Fibroblast of lung (primary cell): ENCODE measurements around the gene ZBTB17. TPM values are rescaled to one million over a fixed set of nuclear protein-coding genes. Genes with fewer than 3 reads are reported as not detected.
A peak's percentile ranks its signal among the peaks of the same experiment; 100 is the strongest.
"Not testable (repeated sequence)": the region's sequence is repeated elsewhere in the genome, so short reads cannot be mapped to it uniquely, and the experiment has no call there.

Experiments used
- DNase-seq, 2 donors: peaks; one replicate each; pipeline versions ENCODE4 v3.0.0 to v3.0.0-alpha.2; 2010; ENCODE audit warnings: low read depth in 2 of 2
- H2AFZ ChIP-seq: 2 replicates; pipeline ENCODE4 v1.5.1; 2012; ENCODE audit warnings: low read length, control low read depth, inconsistent platforms
- H3K27ac ChIP-seq: 2 replicates; pipeline ENCODE4 v1.5.1; 2011; ENCODE audit warnings: low read length, control low read depth; ENCODE audit not compliant: insufficient read depth
- H3K27me3 ChIP-seq: 2 replicates; pipeline ENCODE4 v1.5.1; 2011; ENCODE audit warnings: mild to moderate bottlenecking, low read length; ENCODE audit not compliant: control insufficient read depth, insufficient read depth
- H3K36me3 ChIP-seq: 2 replicates; pipeline ENCODE4 v1.5.1; 2011; ENCODE audit warnings: low read length; ENCODE audit not compliant: control insufficient read depth, insufficient read depth
- H3K4me1 ChIP-seq: 2 replicates; pipeline ENCODE4 v1.5.1; 2011; ENCODE audit warnings: low read length; ENCODE audit not compliant: control insufficient read depth, insufficient read depth; ENCODE audit errors: extremely low read depth
- H3K4me2 ChIP-seq: 2 replicates; pipeline ENCODE4 v1.5.1; 2011; ENCODE audit warnings: low read length, control low read depth; ENCODE audit not compliant: insufficient read depth; ENCODE audit errors: extremely low read depth
- H3K4me3 ChIP-seq, 4 experiments: fragments of 200-600 bp in 1 of 4; sonication (generic) in 1 of 4; replicated peaks in 1 of 4; 2 replicates each; pipeline ENCODE4 v1.5.1; 2011 to 2016; ENCODE audit warnings: low read length in 4 of 4, low read depth in 3 of 4, mild to moderate bottlenecking in 3 of 4, control low read depth in 2 of 4, inconsistent platforms in 1 of 4, mixed read lengths in 1 of 4; ENCODE audit not compliant: insufficient read depth in 1 of 4; ENCODE audit errors: control extremely low read depth in 1 of 4
- H3K79me2 ChIP-seq: 2 replicates; pipeline ENCODE4 v1.5.1; 2012; ENCODE audit warnings: mild to moderate bottlenecking, low read length, inconsistent platforms; ENCODE audit not compliant: control insufficient read depth, insufficient read depth
- H3K9ac ChIP-seq: 2 replicates; pipeline ENCODE4 v1.5.1; 2011; ENCODE audit warnings: mild to moderate bottlenecking, low read length, control low read depth; ENCODE audit not compliant: insufficient read depth
- H3K9me3 ChIP-seq: 2 replicates; pipeline ENCODE4 v1.5.1; 2012; ENCODE audit warnings: low read depth, low read length; ENCODE audit not compliant: control insufficient read depth, insufficient read depth
- H4K20me1 ChIP-seq: 2 replicates; pipeline ENCODE4 v1.5.1; 2011; ENCODE audit warnings: low read length; ENCODE audit not compliant: control insufficient read depth, insufficient read depth; ENCODE audit errors: extremely low read depth
- CTCF ChIP-seq, 2 donors: IDR thresholded peaks in 1 of 2; conservative IDR thresholded peaks in 1 of 2; 1 replicate in 1 of 2; 2 replicates in 1 of 2; pipeline ENCODE4 v1.5.1; 2011 to 2012; ENCODE audit warnings: low read length in 2 of 2, control low read depth in 1 of 2, inconsistent platforms in 1 of 2, low read depth in 1 of 2, mild to moderate bottlenecking in 1 of 2
- EZH2 ChIP-seq: IDR thresholded peaks from 2 replicates; pipeline ENCODE4 v1.5.1; 2012; ENCODE audit warnings: low read length, control low read depth, mild to moderate bottlenecking; ENCODE audit errors: missing control alignments
- polyA plus RNA-seq, 2 donors: library from polyadenylated mRNA; depleted of rRNA in 1 of 2; stranded (reverse) in 1 of 2; unstranded in 1 of 2; fragments of >200 nt; gene quantifications; 2 replicates each; pipeline ENCODE4 v1.2.1, GENCODE V29; 2011 to 2012; ENCODE audit warnings: missing spikeins in 1 of 2
- total RNA-seq: library from RNA; depleted of rRNA; stranded (reverse); fragments of >200 nt; gene quantifications from 2 replicates; pipeline ENCODE4 v1.2.1, GENCODE V29; 2014

The ZBTB17 gene
- total and polyA plus RNA-seq, 2 donors (not counting 1 experiment from before 2014, with no cell fraction given): 12.6 to 54.3 TPM

- no peaks in the 10 kb centered on the region for H4K20me1 ChIP-seq
- H3K36me3 ChIP-seq: no peaks in the 10 kb centered on the region
- peaks cover 67% of the 10 kb centered on the region for H3K79me2 ChIP-seq
- H3K4me2 ChIP-seq: no peak overlapping the region
- TF ChIP-seq EZH2 (no peak), CTCF (conservative IDR thresholded peaks at IDR 0.05 in 1 of 2, IDR thresholded peaks at IDR 0.05 in 1 of 2; ENCODE audit: low read depth in 1 of 2, low read length in 2 of 2) (no peak)
- no peak for DNase-seq
- no peak overlapping the region for H2AFZ ChIP-seq
- peaks cover 7% of the 10 kb centered on the region for H3K4me1 ChIP-seq
- H3K4me3 ChIP-seq: no peak overlapping the region
- no peaks in the 10 kb centered on the region for H3K9me3 ChIP-seq
- H3K27ac ChIP-seq: no peak overlapping the region
- no peaks in the 10 kb centered on the region for H3K27me3 ChIP-seq
- no peak overlapping the region for H3K9ac ChIP-seq
Measured at GRCh38 chr1:15895233-15895632, 80.7 kb downstream of the ZBTB17 start.

GRCh38 chr1:15892857-15893599 is 82.9 kb downstream of the ZBTB17 start:
- H3K4me2 ChIP-seq: not testable (repeated sequence)

More at GRCh38 chr1:15892857-15893599, 82.9 kb downstream of the ZBTB17 start:
- peaks cover 72% of the 10 kb centered on the region for H3K79me2 ChIP-seq
- H3K9me3 ChIP-seq, H2AFZ ChIP-seq, H4K20me1 ChIP-seq, H3K36me3 ChIP-seq, H3K4me3 ChIP-seq, H3K9ac ChIP-seq, H3K4me1 ChIP-seq, H3K27me3 ChIP-seq: not testable (repeated sequence)
- DNase-seq: peak; percentile 67 to 78
- H3K27ac ChIP-seq: peak overlapping the region; percentile 80

Other genes with a start within 250 kb of the ZBTB17 start
- gene SLC25A34, start 239.8 kb downstream of the ZBTB17 start, total RNA-seq: 0.77 and 0.83 TPM in 2 replicates
- gene SLC25A34, start 239.8 kb downstream of the ZBTB17 start, polyA plus RNA-seq: 0.23 and 0.35 TPM in 2 replicates
- not detected in 2 replicates for gene TMEM82, start 233.6 kb downstream of the ZBTB17 start, total RNA-seq
- gene TMEM82, start 233.6 kb downstream of the ZBTB17 start, polyA plus RNA-seq: not detected in 2 replicates
- gene FBLIM1, start 217.3 kb downstream of the ZBTB17 start, total RNA-seq: 17.3 and 27.7 TPM in 2 replicates
- gene FBLIM1, start 217.3 kb downstream of the ZBTB17 start, polyA plus RNA-seq: 35.8 and 86.2 TPM in 2 replicates
- 4.4 and 7.8 TPM in 2 replicates for gene UQCRHL, start 168.5 kb downstream of the ZBTB17 start, total RNA-seq
- gene UQCRHL, start 168.5 kb downstream of the ZBTB17 start, polyA plus RNA-seq: 1.3 and 2.7 TPM in 2 replicates
- 11.0 and 11.9 TPM in 2 replicates for gene SPEN, start 128.4 kb downstream of the ZBTB17 start, total RNA-seq
- gene SPEN, start 128.4 kb downstream of the ZBTB17 start, polyA plus RNA-seq: 3.8 and 5.1 TPM in 2 replicates
- gene SRARP, start 28.1 kb upstream of the ZBTB17 start, total RNA-seq: not detected in 2 replicates
- gene SRARP, start 28.1 kb upstream of the ZBTB17 start, polyA plus RNA-seq: not detected in 2 replicates
- 1.0 and 4.5 TPM in 2 replicates for gene HSPB7, start 41.9 kb upstream of the ZBTB17 start, total RNA-seq
- 10.1 and 14.2 TPM in 2 replicates for gene HSPB7, start 41.9 kb upstream of the ZBTB17 start, polyA plus RNA-seq
- gene CLCNKA, start 45.9 kb upstream of the ZBTB17 start, total RNA-seq: under 0.01 TPM in 2 replicates
- 0.05 TPM in 1 of 2 replicates, not detected in the other for gene CLCNKA, start 45.9 kb upstream of the ZBTB17 start, polyA plus RNA-seq
- gene CLCNKB, start 67.7 kb upstream of the ZBTB17 start, total RNA-seq: under 0.01 and 0.33 TPM in 2 replicates
- 0.07 and 0.09 TPM in 2 replicates for gene CLCNKB, start 67.7 kb upstream of the ZBTB17 start, polyA plus RNA-seq
- gene FAM131C, start 97.5 kb upstream of the ZBTB17 start, total RNA-seq: 0.26 and 0.50 TPM in 2 replicates
- 0.26 and 0.34 TPM in 2 replicates for gene FAM131C, start 97.5 kb upstream of the ZBTB17 start, polyA plus RNA-seq
- gene EPHA2, start 180.0 kb upstream of the ZBTB17 start, total RNA-seq: 21.1 and 24.6 TPM in 2 replicates
- gene EPHA2, start 180.0 kb upstream of the ZBTB17 start, polyA plus RNA-seq: 9.8 and 22.6 TPM in 2 replicates
- 3.3 and 3.6 TPM in 2 replicates for gene ARHGEF19, start 236.6 kb upstream of the ZBTB17 start, total RNA-seq
- 2.5 and 3.3 TPM in 2 replicates for gene ARHGEF19, start 236.6 kb upstream of the ZBTB17 start, polyA plus RNA-seq